HG02610 (cell line): ENCODE data around the gene MRTFB.
"Not testable (repeated sequence)": the region's sequence is repeated elsewhere in the genome, so short reads cannot be mapped to it uniquely, and the experiment has no call there.

ENCODE experiments used
- ATAC-seq: cut with Tn5 transposase; IDR thresholded peaks from one replicate; pipeline ENCODE4 v1.9.1; 2021; ENCODE audit warnings: mild to moderate bottlenecking, moderate library complexity; ENCODE audit not compliant: unreplicated experiment

Gene MRTFB

GRCh38 chr16:14070877-14071575 is at the start of gene MRTFB:
TSS of gene MRTFB (plus strand) at chr16:14071319. CDS start at chr16:14140607, 69,288 bp downstream.
- ATAC-seq: peak; percentile 79

- not testable (repeated sequence) for ATAC-seq
These were observed 47.6 kb upstream of the MRTFB start for GRCh38 chr16:14023526-14023925.

- no peak for ATAC-seq
These were observed 46.8 kb upstream of the MRTFB start for GRCh38 chr16:14024283-14024682.

- ATAC-seq: no peak
These were observed 44.4 kb upstream of the MRTFB start for GRCh38 chr16:14026572-14027285.

GRCh38 chr16:14028202-14028601 is 42.9 kb upstream of the MRTFB start:
- no peak for ATAC-seq

GRCh38 chr16:14029658-14030057 is 41.5 kb upstream of the MRTFB start:
- no peak for ATAC-seq

- no peak for ATAC-seq
These were observed 36.0 kb upstream of the MRTFB start for GRCh38 chr16:14035092-14035491.

- ATAC-seq: no peak
These were observed 34.2 kb upstream of the MRTFB start for GRCh38 chr16:14036889-14037288.

GRCh38 chr16:14037960-14038359 is 33.2 kb upstream of the MRTFB start:
- ATAC-seq: no peak

- ATAC-seq: no peak
These were observed 30.0 kb upstream of the MRTFB start for GRCh38 chr16:14041164-14041563.

- ATAC-seq: no peak
These were observed 28.4 kb upstream of the MRTFB start for GRCh38 chr16:14042706-14043105.

GRCh38 chr16:14043278-14043677 is 27.8 kb upstream of the MRTFB start:
- ATAC-seq: no peak

- ATAC-seq: no peak
These were observed 27.3 kb upstream of the MRTFB start for GRCh38 chr16:14043793-14044192.

GRCh38 chr16:14047121-14047859 is 23.8 kb upstream of the MRTFB start:
- not testable (repeated sequence) for ATAC-seq

- ATAC-seq: no peak
These were observed 20.7 kb upstream of the MRTFB start for GRCh38 chr16:14050291-14051027.

- no peak for ATAC-seq
These were observed 19.9 kb upstream of the MRTFB start for GRCh38 chr16:14051103-14051729.

- no peak for ATAC-seq
These were observed 14.1 kb upstream of the MRTFB start for GRCh38 chr16:14056970-14057369.

GRCh38 chr16:14057878-14058382 is 13.2 kb upstream of the MRTFB start:
- no peak for ATAC-seq

GRCh38 chr16:14061732-14062259 is 9.3 kb upstream of the MRTFB start:
- no peak for ATAC-seq

GRCh38 chr16:14062261-14062660 is 8.9 kb upstream of the MRTFB start:
- ATAC-seq: no peak
